Measurements from ENCODE around the gene MAF.

DNA sequence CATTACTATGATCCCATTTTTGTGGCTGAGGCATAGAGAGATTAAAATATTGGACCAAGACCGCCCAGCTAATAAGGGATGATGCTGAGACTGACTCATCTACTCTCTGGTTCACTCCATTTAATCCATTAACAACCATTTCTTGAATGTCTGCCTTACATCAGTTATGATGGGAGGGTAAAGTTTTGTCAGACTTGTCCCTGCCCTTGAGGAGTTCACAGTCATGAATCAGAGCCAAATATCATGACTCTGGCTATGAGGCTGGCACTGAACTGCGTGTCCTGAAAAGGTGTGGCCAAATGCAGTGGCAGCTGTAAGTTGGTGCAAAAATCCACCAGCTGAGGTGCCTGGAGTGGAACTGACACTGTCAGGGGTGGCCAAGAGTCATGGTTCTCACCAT, 35.0 kb upstream of the MAF start:
- TF ChIP-seq, protein P1, sequence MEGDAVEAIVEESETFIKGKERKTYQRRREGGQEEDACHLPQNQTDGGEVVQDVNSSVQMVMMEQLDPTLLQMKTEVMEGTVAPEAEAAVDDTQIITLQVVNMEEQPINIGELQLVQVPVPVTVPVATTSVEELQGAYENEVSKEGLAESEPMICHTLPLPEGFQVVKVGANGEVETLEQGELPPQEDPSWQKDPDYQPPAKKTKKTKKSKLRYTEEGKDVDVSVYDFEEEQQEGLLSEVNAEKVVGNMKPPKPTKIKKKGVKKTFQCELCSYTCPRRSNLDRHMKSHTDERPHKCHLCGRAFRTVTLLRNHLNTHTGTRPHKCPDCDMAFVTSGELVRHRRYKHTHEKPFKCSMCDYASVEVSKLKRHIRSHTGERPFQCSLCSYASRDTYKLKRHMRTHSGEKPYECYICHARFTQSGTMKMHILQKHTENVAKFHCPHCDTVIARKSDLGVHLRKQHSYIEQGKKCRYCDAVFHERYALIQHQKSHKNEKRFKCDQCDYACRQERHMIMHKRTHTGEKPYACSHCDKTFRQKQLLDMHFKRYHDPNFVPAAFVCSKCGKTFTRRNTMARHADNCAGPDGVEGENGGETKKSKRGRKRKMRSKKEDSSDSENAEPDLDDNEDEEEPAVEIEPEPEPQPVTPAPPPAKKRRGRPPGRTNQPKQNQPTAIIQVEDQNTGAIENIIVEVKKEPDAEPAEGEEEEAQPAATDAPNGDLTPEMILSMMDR (IDR thresholded peaks at IDR 0.05; ENCODE audit: low read depth, low read length): no peak
- TF ChIP-seq EZH2phosphoT487 (IDR thresholded peaks at IDR 0.05; ENCODE audit: low read depth): no peak
